PC-3 (cell line): ENCODE measurements around the gene NOC4L. TPM values are rescaled to one million over a fixed set of nuclear protein-coding genes. Genes with fewer than 3 reads are reported as not detected.

ENCODE experiments used
- ATAC-seq: fragments of 200-7000 bp; cut with Tn5 transposase; 2 replicates; pipeline ENCODE4 v1.9.1; 2020; ENCODE audit warnings: mild to moderate bottlenecking, moderate library complexity
- BruUV-seq: library from RNA; stranded (reverse); fragments of 400-500 nt; replicated peaks from 2 replicates; lab custom pipeline; 2021; lab: Mats Ljungman, UMichigan
- CTCF ChIA-PET: fragments of 300-600 bp; sonication (Branson Sonifier 250); formaldehyde crosslinking; loops from one replicate; lab custom pipeline; 2022; ENCODE audit warnings: antibody characterized with exemption; lab: Charles Lee
- POLR2A ChIA-PET: fragments of 300-600 bp; sonication (Branson Sonifier 250); formaldehyde crosslinking; loops from one replicate; lab custom pipeline; 2022; ENCODE audit warnings: antibody characterized with exemption; ENCODE audit not compliant: unreplicated experiment; lab: Charles Lee
- DNase-seq: peaks from one replicate; pipeline ENCODE4 v3.0.0-alpha.2; 2015
- H2AFZ ChIP-seq: fragments of 300-600 bp; sonication (generic); 2 replicates; pipeline ENCODE4 v1.6.0; 2016; ENCODE audit warnings: antibody characterized with exemption, low read length
- H3F3A ChIP-seq: fragments of 300-600 bp; sonication (generic); one replicate; pipeline ENCODE4 v1.6.0; 2017; ENCODE audit warnings: antibody characterized with exemption, low read length, control low read depth, mild to moderate bottlenecking; ENCODE audit not compliant: unreplicated experiment
- H3K27ac ChIP-seq: fragments of 300-600 bp; sonication (generic); 2 replicates; pipeline ENCODE4 v1.5.1; 2016; ENCODE audit warnings: mild to moderate bottlenecking, low read length
- H3K27me3 ChIP-seq: fragments of 300-600 bp; sonication (generic); 2 replicates; pipeline ENCODE4 v1.6.1; 2016; ENCODE audit warnings: low read length, mixed read lengths
- H3K36me3 ChIP-seq: fragments of 300-600 bp; sonication (generic); 2 replicates; pipeline ENCODE4 v1.6.1; 2016; ENCODE audit warnings: low read depth, mixed run types, low read length, mixed read lengths
- H3K4me1 ChIP-seq: fragments of 300-600 bp; sonication (generic); 2 replicates; pipeline ENCODE4 v1.5.1; 2016; ENCODE audit warnings: low read length; ENCODE audit not compliant: insufficient read depth
- H3K4me2 ChIP-seq: fragments of 300-600 bp; sonication (generic); 2 replicates; pipeline ENCODE4 v1.6.0; 2016; ENCODE audit warnings: low read length
- H3K4me3 ChIP-seq: fragments of 300-600 bp; sonication (generic); 2 replicates; pipeline ENCODE4 v1.5.1; 2016; ENCODE audit warnings: mild to moderate bottlenecking, low read length, mixed read lengths
- H3K79me2 ChIP-seq: fragments of 300-600 bp; sonication (generic); 2 replicates; pipeline ENCODE4 v1.6.1; 2017; ENCODE audit warnings: low read length, mixed read lengths
- H3K9ac ChIP-seq: fragments of 300-600 bp; sonication (generic); 2 replicates; pipeline ENCODE4 v1.6.0; 2016; ENCODE audit warnings: mild to moderate bottlenecking, low read length
- H3K9me2 ChIP-seq: fragments of 300-600 bp; sonication (generic); replicated peaks from 2 replicates; pipeline ENCODE4 v1.6.1; 2016; ENCODE audit warnings: mixed run types, low read length, mixed read lengths
- H3K9me3 ChIP-seq: fragments of 300-600 bp; sonication (generic); 2 replicates; pipeline ENCODE4 v1.6.1; 2016; ENCODE audit warnings: low read length, mixed read lengths
- H4K20me1 ChIP-seq: fragments of 300-600 bp; sonication (generic); 2 replicates; pipeline ENCODE4 v1.6.1; 2016; ENCODE audit warnings: low read length, mixed read lengths
- CTCF ChIP-seq: fragments of 300-600 bp; sonication (generic); conservative IDR thresholded peaks from 2 replicates; pipeline ENCODE4 v1.5.1; 2017; ENCODE audit warnings: antibody characterized with exemption, low read depth, mild to moderate bottlenecking, low read length
- EZH2 ChIP-seq: fragments of 300-600 bp; sonication (generic); IDR thresholded peaks from one replicate; pipeline ENCODE4 v1.6.1; 2017; ENCODE audit warnings: antibody characterized with exemption, mild to moderate bottlenecking, low read length; ENCODE audit not compliant: unreplicated experiment
- EZH2phosphoT487 ChIP-seq: fragments of 300-600 bp; sonication (generic); IDR thresholded peaks from 2 replicates; pipeline ENCODE4 v1.6.1; 2018; ENCODE audit warnings: mild to moderate bottlenecking, antibody characterized with exemption, low read length, borderline replicate concordance
- intact Hi-C: fragments of 100-400 bp; cut with micrococcal nuclease; formaldehyde crosslinking; loops from 2 replicates; pipeline ENCODE4 v1.9.0; 2023
- total RNA-seq: library from RNA; depleted of rRNA; stranded (reverse); fragments of >200 nt; gene quantifications from 2 replicates; pipeline ENCODE4 v1.2.3, GENCODE V29; 2014; rRNA removed

Gene NOC4L
- total RNA-seq, 1 experiment from 2014 or later, result 44.4 TPM

- H3K9me2 ChIP-seq, result no peaks in the 10 kb centered on the region
- no peaks in the 10 kb centered on the region for H3F3A ChIP-seq
- intact Hi-C loops, result no loop called here
- no peaks in the 10 kb centered on the region for H3K4me1 ChIP-seq
- no peaks in the 10 kb centered on the region for H4K20me1 ChIP-seq
- no peak overlapping the region for H2AFZ ChIP-seq
- DNase-seq, result no peak
- H3K27me3 ChIP-seq, result peaks cover 32% of the 10 kb centered on the region
- no peak overlapping the region for H3K9ac ChIP-seq
- BruUV-seq, result no TSS peak
- ChIA-PET POLR2A (no interaction called here), CTCF (no interaction called here)
- no peak for TF ChIP-seq EZH2phosphoT487
- no peak for TF ChIP-seq EZH2
- TF ChIP-seq CTCF, result no peak
- H3K36me3 ChIP-seq, result no peaks in the 10 kb centered on the region
- no peaks in the 10 kb centered on the region for H3K79me2 ChIP-seq
- no peaks in the 10 kb centered on the region for H3K9me3 ChIP-seq
- no peak for ATAC-seq
- H3K4me2 ChIP-seq, result no peak overlapping the region
- H3K4me3 ChIP-seq, result no peak overlapping the region
- no peak overlapping the region for H3K27ac ChIP-seq
Measured at GRCh38 chr12:132200800-132201199, 56.5 kb downstream of the NOC4L start.

GRCh38 chr12:132201391-132202120 is 57.3 kb downstream of the NOC4L start:
- Histone ChIP-seq H2AFZ (no peak overlapping the region), H3K79me2 (no peaks in the 10 kb centered on the region), H4K20me1 (no peaks in the 10 kb centered on the region), H3K36me3 (no peaks in the 10 kb centered on the region), H3F3A (no peaks in the 10 kb centered on the region), H3K9me2 (no peaks in the 10 kb centered on the region), H3K4me1 (no peaks in the 10 kb centered on the region), H3K4me2 (no peak overlapping the region), H3K4me3 (no peak overlapping the region), H3K9me3 (no peaks in the 10 kb centered on the region), H3K9ac (no peak overlapping the region), H3K27me3 (peaks cover 39% of the 10 kb centered on the region), H3K27ac (no peak overlapping the region)
- TF ChIP-seq EZH2phosphoT487, result no peak
- no peak for TF ChIP-seq CTCF
- no peak for TF ChIP-seq EZH2
- DNase-seq, result no peak
- no TSS peak for BruUV-seq
- intact Hi-C loops, result no loop called here
- ChIA-PET POLR2A (no interaction called here), CTCF (no interaction called here)
- ATAC-seq, result no peak

Other genes with a start within 250 kb of the NOC4L start
- gene ULK1, start 249.8 kb upstream of the NOC4L start, total RNA-seq, result 15.7 and 29.5 TPM in 2 replicates
- 74.0 TPM in 2 replicates for gene PUS1, start 215.2 kb upstream of the NOC4L start, total RNA-seq
- 20.2 and 30.5 TPM in 2 replicates for gene EP400, start 194.5 kb upstream of the NOC4L start, total RNA-seq
- 26.7 and 37.9 TPM in 2 replicates for gene DDX51, start 138 bp upstream of the NOC4L start, total RNA-seq
- 0.44 TPM in 1 of 2 replicates, not detected in the other for gene GALNT9, start 185.1 kb downstream of the NOC4L start, total RNA-seq